ENCODE results near the gene NR2C1. TPM values are rescaled to one million over a fixed set of nuclear protein-coding genes. Genes with fewer than 3 reads are reported as not detected.
"Not testable (repeated sequence)": the region's sequence is repeated elsewhere in the genome, so short reads cannot be mapped to it uniquely, and the experiment has no call there.

Gene NR2C1
- total RNA-seq, 1 experiment from 2014 or later, result 33.7 TPM

GRCh38 chr12:94987076-94987669 is 86.2 kb downstream of the NR2C1 start:
- Histone ChIP-seq H3K27me3 (ENCODE audit: insufficient read depth, low read length) (no peaks in the 10 kb centered on the region), H3K4me3 (replicated peaks in 1 of 2; ENCODE audit: low read depth in 1 of 2, low read length in 2 of 2) (no peak overlapping the region), H4K20me1 (ENCODE audit: insufficient read depth) (no peaks in the 10 kb centered on the region), H3K4me2 (ENCODE audit: low read length) (no peak overlapping the region), H3K9ac (ENCODE audit: low read length) (no peak overlapping the region), H3K79me2 (ENCODE audit: insufficient read depth, low read length) (peaks cover 10% of the 10 kb centered on the region), H2AFZ (ENCODE audit: low read depth, low read length, poor library complexity, severe bottlenecking) (no peak overlapping the region), H3K9me2 (ENCODE audit: insufficient read depth) (no peaks in the 10 kb centered on the region), H3K9me3 (ENCODE audit: control insufficient read depth in 1 of 2, insufficient read depth in 1 of 2, low read depth in 1 of 2, low read length in 2 of 2) (no peaks in the 10 kb centered on the region), H3K27ac (ENCODE audit: low read depth, low read length) (no peak overlapping the region), H3K36me3 (ENCODE audit: control insufficient read depth in 1 of 2, insufficient read depth in 2 of 2, low read length in 2 of 2) (peaks cover 0 to 1% of the 10 kb centered on the region in 2 experiments; a peak in 1 of 4 replicates), H3K4me1 (ENCODE audit: control insufficient read depth in 1 of 2, insufficient read depth in 2 of 2, low read length in 2 of 2) (no peaks in the 10 kb centered on the region; a peak in 1 of 4 replicates)
- POLR2A ChIA-PET, result no interaction called here
- BruUV-seq (replicated peaks), result no TSS peak
- RAD21 ChIA-PET (ENCODE audit: low non-redundant PET in 1 of 2, low total read pairs in 2 of 2, uncharacterized antibody in 2 of 2, unreplicated experiment in 2 of 2), result no interaction called here
- CTCF ChIA-PET, result no interaction called here
- intact Hi-C loops (cut with micrococcal nuclease), result no loop called here
- TF ChIP-seq FOSL1 (IDR thresholded peaks at IDR 0.05; ENCODE audit: low read depth) (no peak), CTCF (IDR thresholded peaks at IDR 0.05 in 2 of 3, conservative IDR thresholded peaks at IDR 0.05 in 1 of 3; ENCODE audit: borderline replicate concordance in 1 of 3, insufficient read depth in 1 of 3, low read depth in 2 of 3, low read length in 2 of 3) (no peak)
- DNase-seq (ENCODE audit: low read depth, low spot score), result no peak
- ATAC-seq, result no peak

GRCh38 chr12:94985099-94985498 is 88.3 kb downstream of the NR2C1 start:
- H3K36me3 ChIP-seq (ENCODE audit: control insufficient read depth in 1 of 2, insufficient read depth in 2 of 2, low read length in 2 of 2); H3K4me3 ChIP-seq (replicated peaks in 1 of 2; ENCODE audit: low read depth in 1 of 2, low read length in 2 of 2); H3K9me3 ChIP-seq (ENCODE audit: control insufficient read depth in 1 of 2, insufficient read depth in 1 of 2, low read depth in 1 of 2, low read length in 2 of 2); DNase-seq (ENCODE audit: low read depth, low spot score); BruUV-seq (replicated peaks); ATAC-seq; H3K4me2 ChIP-seq (ENCODE audit: low read length); RAD21 ChIA-PET (ENCODE audit: low non-redundant PET in 1 of 2, low total read pairs in 2 of 2, uncharacterized antibody in 2 of 2, unreplicated experiment in 2 of 2); POLR2A ChIA-PET; H4K20me1 ChIP-seq (ENCODE audit: insufficient read depth); intact Hi-C loops (cut with micrococcal nuclease); H3K4me1 ChIP-seq (ENCODE audit: control insufficient read depth in 1 of 2, insufficient read depth in 2 of 2, low read length in 2 of 2); H3K79me2 ChIP-seq (ENCODE audit: insufficient read depth, low read length); H2AFZ ChIP-seq (ENCODE audit: low read depth, low read length, poor library complexity, severe bottlenecking); H3K9ac ChIP-seq (ENCODE audit: low read length); H3K27ac ChIP-seq (ENCODE audit: low read depth, low read length); H3K9me2 ChIP-seq (ENCODE audit: insufficient read depth); CTCF ChIA-PET; H3K27me3 ChIP-seq (ENCODE audit: insufficient read depth, low read length): not testable (repeated sequence)
